Endodermal cell (in vitro differentiated cells): ENCODE data around the gene ACSM2B. TPM values are rescaled to one million over a fixed set of nuclear protein-coding genes. Genes with fewer than 3 reads are reported as not detected.
A peak's percentile ranks its signal among the peaks of the same experiment; 100 is the strongest.
"Not testable (repeated sequence)": the region's sequence is repeated elsewhere in the genome, so short reads cannot be mapped to it uniquely, and the experiment has no call there.

Experiments
- DNase-seq: peaks from one replicate; pipeline ENCODE4 v3.0.0-alpha.2; 2017
- H3K27ac ChIP-seq: 2 replicates; pipeline ENCODE4 v1.5.1; 2013; ENCODE audit warnings: mild to moderate bottlenecking, low read depth, low read length, moderate library complexity
- H3K27me3 ChIP-seq: 2 replicates; pipeline ENCODE4 v1.6.1; 2013; ENCODE audit warnings: mild to moderate bottlenecking, low read length, moderate library complexity; ENCODE audit not compliant: insufficient read depth, control insufficient read depth, poor library complexity, severe bottlenecking
- H3K36me3 ChIP-seq: 2 replicates; pipeline ENCODE4 v1.7.0; 2013; ENCODE audit warnings: mild to moderate bottlenecking, low read length, moderate library complexity; ENCODE audit not compliant: control insufficient read depth, insufficient read depth
- H3K4me1 ChIP-seq: one replicate; pipeline ENCODE4 v1.7.0; 2013; ENCODE audit warnings: low read length; ENCODE audit not compliant: control insufficient read depth, insufficient read depth
- H3K4me3 ChIP-seq: 2 replicates; pipeline ENCODE4 v1.5.1; 2013; ENCODE audit warnings: mild to moderate bottlenecking, low read length, moderate library complexity
- H3K9ac ChIP-seq: 2 replicates; pipeline ENCODE4 v1.6.1; 2013; ENCODE audit warnings: mild to moderate bottlenecking, low read length, moderate library complexity; ENCODE audit not compliant: poor library complexity, severe bottlenecking; ENCODE audit errors: extremely low read depth
- H3K9me3 ChIP-seq: 2 replicates; pipeline ENCODE4 v1.6.1; 2013; ENCODE audit warnings: mild to moderate bottlenecking, low read length, moderate library complexity; ENCODE audit not compliant: control insufficient read depth
- H3K27ac Mint-ChIP-seq: 2 replicates; pipeline ENCODE4 v1.8.0; 2020; ENCODE audit warnings: mixed read lengths
- H3K27me3 Mint-ChIP-seq: 2 replicates; pipeline ENCODE4 v1.8.0; 2021; ENCODE audit warnings: mild to moderate bottlenecking, mixed read lengths; ENCODE audit not compliant: insufficient read depth
- H3K36me3 Mint-ChIP-seq: 2 replicates; pipeline ENCODE4 v1.8.0; 2020; ENCODE audit warnings: low read depth, mixed read lengths
- H3K4me1 Mint-ChIP-seq: 2 replicates; pipeline ENCODE4 v1.8.0; 2020; ENCODE audit warnings: mixed read lengths
- H3K4me3 Mint-ChIP-seq: 2 replicates; pipeline ENCODE4 v1.8.0; 2020; ENCODE audit warnings: mild to moderate bottlenecking, moderate library complexity, mixed read lengths
- H3K9me3 Mint-ChIP-seq: 2 replicates; pipeline ENCODE4 v1.8.0; 2020; ENCODE audit warnings: mild to moderate bottlenecking, mixed read lengths
- CTCF ChIP-seq: fragments of 200-600 bp; sonication (generic); conservative IDR thresholded peaks from 2 replicates; pipeline ENCODE4 v1.5.0; 2021; ENCODE audit warnings: antibody characterized with exemption, mild to moderate bottlenecking
- WGBS, 2 experiments: methylation state at CpG; one replicate each; pipeline versions ENCODE4 v1.1.5 to v1.1.7; 2013; ENCODE audit warnings: missing lambda C conversion rate in 2 of 2, mixed read lengths in 1 of 2; ENCODE audit not compliant: insufficient coverage in 1 of 2, insufficient read length in 1 of 2; 5-methylcytosine and 5-hydroxymethylcytosine counted together
- total RNA-seq, 2 donors: library from RNA; stranded (reverse); fragmentation: NEBNext Ultra II Directional in 1 of 2; extraction: Animal tissue kit (Norgen Biotek cat#: 25700) in 1 of 2; gene quantifications; 2 replicates in 1 of 2; 3 replicates in 1 of 2; pipeline ENCODE4 v1.2.1, GENCODE V29; 2021

The ACSM2B gene
- total RNA-seq, 2 donors from 2014 or later, result not detected

- not testable (repeated sequence) for H3K27ac ChIP-seq, H3K27me3 ChIP-seq, H3K36me3 Mint-ChIP-seq, H3K9me3 ChIP-seq, H3K4me1 Mint-ChIP-seq, H3K4me1 ChIP-seq, H3K9ac ChIP-seq, H3K36me3 ChIP-seq, H3K27ac Mint-ChIP-seq, H3K27me3 Mint-ChIP-seq, H3K4me3 ChIP-seq, H3K4me3 Mint-ChIP-seq
- DNase-seq, result peak; percentile 41
- peaks cover 45% of the 10 kb centered on the region for H3K9me3 Mint-ChIP-seq
- WGBS, 2 experiments, result 50 to 78% methylated on average over 1 to 2 of the region's 3 CpGs
- peak; percentile 28 for TF ChIP-seq CTCF
Measured at GRCh38 chr16:20553493-20553892, 22.7 kb downstream of the ACSM2B start.

GRCh38 chr16:20546951-20547350 lies 29.2 kb downstream of the ACSM2B start:
- DNase-seq, H3K27me3 ChIP-seq, H3K9ac ChIP-seq, H3K36me3 ChIP-seq, H3K4me1 ChIP-seq, H3K27ac Mint-ChIP-seq, H3K4me3 ChIP-seq, H3K4me3 Mint-ChIP-seq, H3K27ac ChIP-seq, H3K9me3 ChIP-seq, H3K4me1 Mint-ChIP-seq, H3K36me3 Mint-ChIP-seq, H3K27me3 Mint-ChIP-seq: not testable (repeated sequence)
- 75 to 83% methylated on average over 1 of the region's 1 CpG for WGBS, 2 experiments
- H3K9me3 Mint-ChIP-seq, result peaks cover 19% of the 10 kb centered on the region

GRCh38 chr16:20546278-20546853 lies 29.8 kb downstream of the ACSM2B start:
- H3K36me3 ChIP-seq, H3K27me3 ChIP-seq, H3K27me3 Mint-ChIP-seq, H3K27ac ChIP-seq, H3K36me3 Mint-ChIP-seq, H3K4me3 ChIP-seq, H3K4me1 ChIP-seq, H3K4me1 Mint-ChIP-seq, H3K9me3 ChIP-seq, H3K4me3 Mint-ChIP-seq, H3K9ac ChIP-seq, DNase-seq, H3K27ac Mint-ChIP-seq: not testable (repeated sequence)
- H3K9me3 Mint-ChIP-seq, result peaks cover 19% of the 10 kb centered on the region
- 82% methylated on average over 3 of the region's 5 CpGs; no CpG with 5 or more reads in 1 of the 2 experiments for WGBS, 2 experiments

GRCh38 chr16:20540603-20541316 lies 35.4 kb downstream of the ACSM2B start:
- H3K4me3 ChIP-seq, H3K9ac ChIP-seq, H3K9me3 ChIP-seq, H3K27ac ChIP-seq, H3K27ac Mint-ChIP-seq, H3K36me3 ChIP-seq, H3K4me1 ChIP-seq, H3K27me3 Mint-ChIP-seq, DNase-seq, H3K36me3 Mint-ChIP-seq, H3K27me3 ChIP-seq, H3K4me1 Mint-ChIP-seq, H3K4me3 Mint-ChIP-seq: not testable (repeated sequence)
- peaks cover 14% of the 10 kb centered on the region for H3K9me3 Mint-ChIP-seq
- WGBS, 2 experiments, result 46 to 59% methylated on average over 3 to 4 of the region's 5 CpGs
